NCI-H460 (cell line): ENCODE data around the gene LITAF. TPM values are rescaled to one million over a fixed set of nuclear protein-coding genes. Genes with fewer than 3 reads are reported as not detected.

Experiments
- DNase-seq: peaks from one replicate; pipeline ENCODE4 v3.0.0-alpha.2; 2016; ENCODE audit warnings: low read depth; ENCODE audit errors: extremely low read depth
- total RNA-seq: library from RNA; depleted of rRNA; stranded (reverse); fragments of >200 nt; shearing (Covaris generic); gene quantifications from 2 replicates; pipeline ENCODE4 v1.2.3, GENCODE V29; 2014; rRNA removed

Gene LITAF
- total RNA-seq, 1 experiment from 2014 or later = 63.5 TPM

- no peak for DNase-seq
Observed at GRCh38 chr16:11500700-11501346, 85.9 kb downstream of the LITAF start.

GRCh38 chr16:11499295-11500089 is 87.2 kb downstream of the LITAF start:
- no peak for DNase-seq

- DNase-seq = no peak
Observed at GRCh38 chr16:11498683-11499082, 88.0 kb downstream of the LITAF start.

- DNase-seq = peak; percentile 33
Observed at GRCh38 chr16:11497851-11498289, 88.8 kb downstream of the LITAF start.

Other genes starting within 250 kb of the LITAF start
- gene RMI2, start 241.5 kb downstream of the LITAF start, total RNA-seq = 9.6 and 11.2 TPM in 2 replicates
- gene SNN, start 81.5 kb upstream of the LITAF start, total RNA-seq = 2.0 and 2.3 TPM in 2 replicates
- gene TXNDC11, start 155.9 kb upstream of the LITAF start, total RNA-seq = 30.2 and 32.9 TPM in 2 replicates
- 19.1 and 20.5 TPM in 2 replicates for gene ZC3H7A, start 210.3 kb upstream of the LITAF start, total RNA-seq